Heart right ventricle (tissue), 16 donors: ENCODE results near the gene DHRS9. TPM values are rescaled to one million over a fixed set of nuclear protein-coding genes. Genes with fewer than 3 reads are reported as not detected.

Experiments
- ATAC-seq, 8 donors: fragments of 200-7000 bp; cut with Tn5 transposase; one replicate each; pipeline ENCODE4 v1.9.1; 2020; ENCODE audit warnings: mild to moderate bottlenecking in 8 of 8, moderate library complexity in 8 of 8, moderate number of reproducible peaks in 1 of 8
- DNase-seq, 2 donors: peaks; one replicate each; pipeline ENCODE4 v3.0.0-alpha.2; 2020
- H3K27ac ChIP-seq, 10 donors: fragments of 200-600 bp; sonication (generic) in 2 of 10; one replicate each; pipeline versions ENCODE4 v1.5.0 to v1.8.0; 2020 to 2022; ENCODE audit warnings: mild to moderate bottlenecking in 3 of 10
- H3K27me3 ChIP-seq, 7 donors: fragments of 200-600 bp; one replicate each; pipeline ENCODE4 v1.8.0; 2021 to 2022; ENCODE audit warnings: mild to moderate bottlenecking in 2 of 7
- H3K36me3 ChIP-seq, 9 donors: fragments of 200-600 bp; sonication (generic) in 1 of 9; one replicate each; pipeline versions ENCODE4 v1.5.0 to v1.8.0; 2020 to 2022; ENCODE audit warnings: mild to moderate bottlenecking in 2 of 9
- H3K4me1 ChIP-seq, 9 donors: fragments of 200-600 bp; sonication (generic) in 1 of 9; one replicate each; pipeline versions ENCODE4 v1.5.0 to v1.8.0; 2020 to 2022; ENCODE audit warnings: mild to moderate bottlenecking in 4 of 9
- H3K4me3 ChIP-seq, 10 donors: fragments of 200-600 bp; sonication (generic) in 2 of 10; one replicate each; pipeline versions ENCODE4 v1.5.0 to v1.8.0; 2020 to 2022; ENCODE audit warnings: mild to moderate bottlenecking in 7 of 10, moderate library complexity in 2 of 10
- H3K9me3 ChIP-seq, 11 donors: fragments of 200-600 bp in 10 of 11; sonication (generic) in 2 of 11; one replicate each; pipeline versions ENCODE4 v1.5.0 to v1.8.0; 2013 to 2022; ENCODE audit warnings: mild to moderate bottlenecking in 2 of 11, control low read depth in 1 of 11, moderate library complexity in 1 of 11
- WGBS, 2 donors: extraction: QIAGEN DNeasy Blood & Tissue Kit; methylation state at CpG; one replicate each; pipeline ENCODE4 v1.1.7; 2013; ENCODE audit warnings: inconsistent platforms in 1 of 2; 5-methylcytosine and 5-hydroxymethylcytosine counted together
- intact Hi-C, 10 donors: fragments of 100-400 bp; cut with DNase I; formaldehyde crosslinking; loops; one replicate each; pipeline versions ENCODE4 v1.11.1 to v1.14.2; 2022
- polyA plus RNA-seq, 2 donors: library from polyadenylated mRNA; stranded (reverse); fragments of 200-250 nt; gene quantifications; one replicate each; pipeline ENCODE4 v1.2.3, GENCODE V29; 2013
- total RNA-seq, 10 donors: library from RNA; stranded (reverse); fragmentation: NEBNext Ultra II Directional in 3 of 10; extraction: Animal tissue kit (Norgen Biotek cat#: 25700) in 3 of 10; gene quantifications; one replicate each; pipeline versions ENCODE4 v1.2.1 to v1.2.4, GENCODE V29; 2021 to 2023
- TF ChIP-seq, protein P1 (sequence below), 9 donors: fragments of 200-600 bp; sonication (generic) in 2 of 9; IDR thresholded peaks; one replicate each; pipeline versions ENCODE4 v1.5.0 to v1.8.0; 2021 to 2022; ENCODE audit warnings: antibody characterized with exemption in 9 of 9, mild to moderate bottlenecking in 5 of 9, moderate library complexity in 1 of 9
- donor health status: Arrhythmogenic right ventricular cardiomyopathy.
- donor health status: ischemic (EF 13 %, LVEDD 7.1; RV severe dilation, severe dysfunction).
- donor health status: healthy with polysubstance abuse.
- donor health status: DM: no; HTN: yes; CAD: no.
- donor health status: DM: no; HTN: no; CAD: no.
- donor health status: ischemic (EF 25% LVEDD 6.9; RV normal size, moderate dysfunction).
- donor health status: ischemic (EF 25% LVEDD 5.7; RV mildly dilated, moderate dysfunction).
- donor health status: healthy.
- donor health status: DM: yes; HTN: yes; CAD: no.
- donor health status: Ischemic cardiomyopathy.
- donor health status: ischemic (EF 35%, LVEDD 5.7; RV mildly dilated, moderate dysfunction).
- donor health status: nonischemic (EF 11% LVEDD 7.7; RV severe dilation, severe dysfunction).
- donor health status: DM: yes; HTN: yes; CAD: no.
- donor health status: PGD.
- donor health status: ischemic (EF 29% LVEDD 5.4; RV normal size, mild dysfunction).
- donor health status: nonischemic (EF 23%, LVEDD 6.1; RV moderate dilation, normal function).

The DHRS9 gene
- total and polyA plus RNA-seq, 12 donors: 0.17 to 10.4 (median 1.5) TPM

DNA sequence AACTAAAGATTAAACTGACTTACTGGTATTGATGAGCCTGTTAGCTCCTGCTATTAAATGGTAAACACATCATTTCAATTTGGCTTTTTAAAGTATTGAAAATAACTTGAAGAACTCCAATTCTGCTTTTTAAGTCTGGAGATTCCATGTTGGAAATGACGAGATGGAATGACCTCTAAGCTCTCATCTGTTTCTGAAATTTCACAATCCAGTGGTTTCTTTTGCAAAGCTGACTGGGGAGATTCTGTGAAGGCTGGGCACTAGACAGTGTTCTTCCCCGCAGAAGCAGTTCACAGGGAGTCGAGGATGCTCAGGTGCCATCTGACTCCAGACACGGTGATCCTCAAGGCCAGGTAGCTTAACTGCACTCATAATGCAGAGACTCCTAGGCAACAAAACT lies 44.7 kb downstream of the DHRS9 start:
- Histone ChIP-seq H3K36me3 (no peaks in the 10 kb centered on the region), H3K4me1 (peaks cover 0 to 35% (median 10%) of the 10 kb centered on the region in 9 donors), H3K27me3 (no peaks in the 10 kb centered on the region), H3K9me3 (no peaks in the 10 kb centered on the region), H3K27ac (no peak overlapping the region), H3K4me3 (no peak overlapping the region)
- ATAC-seq: no peak
- WGBS, 2 donors: 92 to 93% methylated on average over 4 of the region's 4 CpGs
- intact Hi-C loops: loop anchor here in 2 of 10 donors (5.0 to 10.0 kb wide), 2 partner anchors 163 to 281 kb away; no protein-coding TSS in a partner anchor
- TF ChIP-seq, protein P1, sequence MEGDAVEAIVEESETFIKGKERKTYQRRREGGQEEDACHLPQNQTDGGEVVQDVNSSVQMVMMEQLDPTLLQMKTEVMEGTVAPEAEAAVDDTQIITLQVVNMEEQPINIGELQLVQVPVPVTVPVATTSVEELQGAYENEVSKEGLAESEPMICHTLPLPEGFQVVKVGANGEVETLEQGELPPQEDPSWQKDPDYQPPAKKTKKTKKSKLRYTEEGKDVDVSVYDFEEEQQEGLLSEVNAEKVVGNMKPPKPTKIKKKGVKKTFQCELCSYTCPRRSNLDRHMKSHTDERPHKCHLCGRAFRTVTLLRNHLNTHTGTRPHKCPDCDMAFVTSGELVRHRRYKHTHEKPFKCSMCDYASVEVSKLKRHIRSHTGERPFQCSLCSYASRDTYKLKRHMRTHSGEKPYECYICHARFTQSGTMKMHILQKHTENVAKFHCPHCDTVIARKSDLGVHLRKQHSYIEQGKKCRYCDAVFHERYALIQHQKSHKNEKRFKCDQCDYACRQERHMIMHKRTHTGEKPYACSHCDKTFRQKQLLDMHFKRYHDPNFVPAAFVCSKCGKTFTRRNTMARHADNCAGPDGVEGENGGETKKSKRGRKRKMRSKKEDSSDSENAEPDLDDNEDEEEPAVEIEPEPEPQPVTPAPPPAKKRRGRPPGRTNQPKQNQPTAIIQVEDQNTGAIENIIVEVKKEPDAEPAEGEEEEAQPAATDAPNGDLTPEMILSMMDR (IDR thresholded peaks at IDR 0.05): no peak
- DNase-seq: no peak

DNA sequence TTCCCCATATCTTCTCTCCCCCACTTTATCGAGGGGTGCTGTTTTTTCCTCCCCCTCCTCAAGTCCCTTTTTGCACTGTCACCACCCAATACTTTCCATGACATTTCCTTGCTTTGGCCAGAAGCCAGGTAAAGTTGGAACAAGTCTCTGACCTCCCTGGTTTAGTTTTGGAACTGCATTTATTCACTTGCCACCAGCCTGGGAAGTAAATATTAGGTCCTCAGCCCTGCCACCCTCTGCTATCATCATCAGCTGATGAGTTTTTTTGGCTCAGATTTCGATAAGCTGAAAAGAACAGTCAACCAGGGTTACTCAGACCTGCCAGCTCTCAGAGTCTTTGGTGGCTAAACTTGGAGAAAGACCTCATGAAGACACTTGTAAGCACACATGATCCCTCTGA lies 47.0 kb downstream of the DHRS9 start:
- ATAC-seq: peak in 7 of 8 donors; percentile 33 to 86 (median 54)
- peaks cover 0 to 3% (median 0%) of the 10 kb centered on the region in 7 donors for H3K27me3 ChIP-seq
- H3K27ac ChIP-seq: peak overlapping the region in 1 of 10 donors; percentile 60
- no peak overlapping the region for H3K4me3 ChIP-seq
- no peak for DNase-seq
- intact Hi-C loops: loop anchor here in 1 of 10 donors (10.0 kb wide), 1 partner anchor 278 kb away; no protein-coding TSS in a partner anchor
- WGBS, 2 donors: 14 to 16% methylated on average over 2 of the region's 2 CpGs
- TF ChIP-seq, protein P1 (IDR thresholded peaks at IDR 0.05): no peak
- H3K36me3 ChIP-seq: no peaks in the 10 kb centered on the region
- peaks cover 0 to 36% (median 10%) of the 10 kb centered on the region in 9 donors for H3K4me1 ChIP-seq
- no peaks in the 10 kb centered on the region for H3K9me3 ChIP-seq

DNA sequence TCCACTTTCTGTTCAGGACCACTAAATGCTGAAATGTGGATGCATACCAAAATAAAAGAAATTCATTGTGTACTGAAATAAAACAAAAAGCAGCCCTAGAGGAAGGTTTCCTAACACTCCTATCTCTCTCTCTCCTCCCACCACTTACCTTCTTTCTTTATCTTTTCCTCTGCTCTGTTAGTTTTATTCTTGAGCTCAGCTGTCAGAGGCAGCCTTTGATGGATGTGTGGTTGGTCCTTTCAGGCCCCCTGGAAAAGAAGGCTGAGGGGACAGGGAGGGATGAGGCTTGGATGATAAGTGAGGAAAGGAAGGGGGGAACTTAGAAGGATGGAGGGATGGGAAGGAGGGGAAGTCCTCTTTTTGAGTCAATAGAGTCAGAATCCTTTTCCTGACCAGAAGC lies 47.6 kb downstream of the DHRS9 start:
- H3K9me3 ChIP-seq: no peaks in the 10 kb centered on the region
- intact Hi-C loops: loop anchor here in 1 of 10 donors (10.0 kb wide), 1 partner anchor 278 kb away; no protein-coding TSS in a partner anchor
- TF ChIP-seq, protein P1 (IDR thresholded peaks at IDR 0.05): no peak
- peaks cover 0 to 36% (median 10%) of the 10 kb centered on the region in 9 donors for H3K4me1 ChIP-seq
- peaks cover 0 to 3% (median 0%) of the 10 kb centered on the region in 7 donors for H3K27me3 ChIP-seq
- no peak for DNase-seq
- H3K4me3 ChIP-seq: no peak overlapping the region
- H3K27ac ChIP-seq: peak overlapping the region in 2 of 10 donors; percentile 49 to 60
- no peaks in the 10 kb centered on the region for H3K36me3 ChIP-seq
- no peak for ATAC-seq

DNA sequence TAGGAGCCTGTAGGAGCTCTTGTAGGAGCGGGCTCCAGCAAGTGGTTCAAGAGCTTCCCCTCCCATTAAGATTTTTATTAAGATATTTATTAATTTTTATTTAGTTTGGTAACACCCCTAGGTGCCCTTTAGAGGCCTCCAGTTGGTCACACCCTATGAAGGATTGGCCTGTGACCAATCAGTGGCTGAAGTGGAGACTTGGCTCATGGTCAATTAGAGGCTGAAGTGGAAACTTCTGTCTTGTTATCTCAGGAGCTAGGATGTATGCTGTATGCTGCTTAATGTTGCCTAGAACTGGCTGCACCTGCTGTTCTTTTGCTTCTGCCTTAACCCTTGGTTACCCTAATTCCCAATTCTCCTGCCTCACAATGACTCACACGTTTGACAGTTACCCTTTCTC lies 48.7 kb downstream of the DHRS9 start:
- Histone ChIP-seq H3K4me1 (peaks cover 0 to 36% (median 10%) of the 10 kb centered on the region in 9 donors), H3K27ac (no peak overlapping the region), H3K27me3 (peaks cover 0 to 3% (median 0%) of the 10 kb centered on the region in 7 donors), H3K4me3 (no peak overlapping the region), H3K36me3 (no peaks in the 10 kb centered on the region), H3K9me3 (no peaks in the 10 kb centered on the region)
- TF ChIP-seq, protein P1 (IDR thresholded peaks at IDR 0.05): no peak
- ATAC-seq: peak in 6 of 8 donors; percentile 30 to 81 (median 76)
- WGBS, 2 donors: 50 to 58% methylated on average over 2 of the region's 2 CpGs
- intact Hi-C loops: loop anchor here in 2 of 10 donors (1.0 to 10.0 kb wide), 2 partner anchors 32 to 277 kb away; no protein-coding TSS in a partner anchor
- peak in 1 of 2 donors; percentile 25 for DNase-seq
